ENCODE results near the gene GTF2A1.

Gene GTF2A1

GRCh38 chr14:81265636-81266169 lies 44.9 kb upstream of the GTF2A1 start:
- Histone ChIP-seq H3K9ac (ENCODE audit: low read length) (no peak overlapping the region), H2BK5ac (ENCODE audit: low read depth, low read length, poor library complexity) (no peak overlapping the region), H3K14ac (ENCODE audit: low read length) (no peak overlapping the region), H3K4me1 (ENCODE audit: control insufficient read depth in 1 of 2, insufficient read depth in 2 of 2, low read length in 2 of 2) (peaks cover 9 to 11% of the 10 kb centered on the region in 2 experiments), H3K79me2 (ENCODE audit: control insufficient read depth, insufficient read depth, low read length, poor library complexity) (no peaks in the 10 kb centered on the region), H2AFZ (ENCODE audit: insufficient read depth, low read length, poor library complexity) (no peak overlapping the region), H2BK12ac (ENCODE audit: low read length) (no peak overlapping the region), H4K8ac (ENCODE audit: low read depth, low read length) (no peak overlapping the region), H4K91ac (ENCODE audit: low read depth, low read length) (no peak overlapping the region), H3K36me3 (ENCODE audit: control insufficient read depth in 1 of 2, insufficient read depth in 2 of 2, low read length in 2 of 2) (peaks cover 2% of the 10 kb centered on the region in 2 experiments), H3K9me3 (ENCODE audit: insufficient read depth, low read depth, low read length) (no peaks in the 10 kb centered on the region), H2AK5ac (ENCODE audit: low read length) (no peak overlapping the region), H3K79me1 (ENCODE audit: low read length) (no peaks in the 10 kb centered on the region), H3K23ac (ENCODE audit: low read length) (no peak overlapping the region), H3K4ac (ENCODE audit: low read depth, low read length) (no peak overlapping the region), H2BK120ac (ENCODE audit: insufficient read depth, low read length, poor library complexity) (no peak overlapping the region), H3K27ac (ENCODE audit: low read depth, low read length) (no peak overlapping the region), H3K27me3 (ENCODE audit: insufficient read depth, low read length) (no peaks in the 10 kb centered on the region), H3K4me3 (ENCODE audit: low read depth, low read length) (no peak overlapping the region), H3K4me2 (ENCODE audit: low read length) (no peak overlapping the region), H3K18ac (ENCODE audit: low read length) (no peak overlapping the region), H4K12ac (ENCODE audit: low read depth, low read length) (no peak overlapping the region)
- no peak for DNase-seq
- WGBS (ENCODE audit: extremely low coverage, insufficient coverage, insufficient read length) = no CpG with 5 or more reads among the region's 3 CpGs

GRCh38 chr14:81264671-81265070 lies 43.9 kb upstream of the GTF2A1 start:
- no peak overlapping the region for H3K4me3 ChIP-seq (ENCODE audit: low read depth, low read length)
- no peaks in the 10 kb centered on the region for H3K27me3 ChIP-seq (ENCODE audit: insufficient read depth, low read length)
- no peak for DNase-seq
- H3K9me3 ChIP-seq (ENCODE audit: insufficient read depth, low read depth, low read length) = no peaks in the 10 kb centered on the region
- H3K79me1 ChIP-seq (ENCODE audit: low read length) = no peaks in the 10 kb centered on the region
- no peak overlapping the region for H3K14ac ChIP-seq (ENCODE audit: low read length)
- H2AK5ac ChIP-seq (ENCODE audit: low read length) = no peak overlapping the region
- H3K4me2 ChIP-seq (ENCODE audit: low read length) = no peak overlapping the region
- H4K91ac ChIP-seq (ENCODE audit: low read depth, low read length) = no peak overlapping the region
- H3K36me3 ChIP-seq (ENCODE audit: control insufficient read depth in 1 of 2, insufficient read depth in 2 of 2, low read length in 2 of 2) = peaks cover 2 to 5% of the 10 kb centered on the region in 2 experiments
- H3K27ac ChIP-seq (ENCODE audit: low read depth, low read length) = no peak overlapping the region
- H3K18ac ChIP-seq (ENCODE audit: low read length) = no peak overlapping the region
- no peak overlapping the region for H3K9ac ChIP-seq (ENCODE audit: low read length)
- no peak overlapping the region for H2BK5ac ChIP-seq (ENCODE audit: low read depth, low read length, poor library complexity)
- H3K4me1 ChIP-seq (ENCODE audit: control insufficient read depth in 1 of 2, insufficient read depth in 2 of 2, low read length in 2 of 2) = peaks cover 9% of the 10 kb centered on the region in 2 experiments
- no peak overlapping the region for H2AFZ ChIP-seq (ENCODE audit: insufficient read depth, low read length, poor library complexity)
- no CpG with 5 or more reads among the region's 1 CpG for WGBS (ENCODE audit: extremely low coverage, insufficient coverage, insufficient read length)
- no peak overlapping the region for H2BK12ac ChIP-seq (ENCODE audit: low read length)
- no peak overlapping the region for H4K8ac ChIP-seq (ENCODE audit: low read depth, low read length)
- H3K23ac ChIP-seq (ENCODE audit: low read length) = no peak overlapping the region
- no peak overlapping the region for H4K12ac ChIP-seq (ENCODE audit: low read depth, low read length)
- H3K79me2 ChIP-seq (ENCODE audit: control insufficient read depth, insufficient read depth, low read length, poor library complexity) = no peaks in the 10 kb centered on the region
- no peak overlapping the region for H3K4ac ChIP-seq (ENCODE audit: low read depth, low read length)
- H2BK120ac ChIP-seq (ENCODE audit: insufficient read depth, low read length, poor library complexity) = no peak overlapping the region

- H3K18ac ChIP-seq (ENCODE audit: low read length) = no peak overlapping the region
- H3K4me1 ChIP-seq (ENCODE audit: control insufficient read depth in 1 of 2, insufficient read depth in 2 of 2, low read length in 2 of 2) = peaks cover 6% of the 10 kb centered on the region in 2 experiments
- no peaks in the 10 kb centered on the region for H3K27me3 ChIP-seq (ENCODE audit: insufficient read depth, low read length)
- no peaks in the 10 kb centered on the region for H3K79me2 ChIP-seq (ENCODE audit: control insufficient read depth, insufficient read depth, low read length, poor library complexity)
- no peak overlapping the region for H2BK120ac ChIP-seq (ENCODE audit: insufficient read depth, low read length, poor library complexity)
- H3K27ac ChIP-seq (ENCODE audit: low read depth, low read length) = no peak overlapping the region
- no peak overlapping the region for H2BK12ac ChIP-seq (ENCODE audit: low read length)
- no peak overlapping the region for H3K14ac ChIP-seq (ENCODE audit: low read length)
- no peak overlapping the region for H2AFZ ChIP-seq (ENCODE audit: insufficient read depth, low read length, poor library complexity)
- H4K12ac ChIP-seq (ENCODE audit: low read depth, low read length) = no peak overlapping the region
- H2BK5ac ChIP-seq (ENCODE audit: low read depth, low read length, poor library complexity) = no peak overlapping the region
- no peak overlapping the region for H2AK5ac ChIP-seq (ENCODE audit: low read length)
- no peaks in the 10 kb centered on the region for H3K79me1 ChIP-seq (ENCODE audit: low read length)
- no peaks in the 10 kb centered on the region for H3K9me3 ChIP-seq (ENCODE audit: insufficient read depth, low read depth, low read length)
- H3K4me3 ChIP-seq (ENCODE audit: low read depth, low read length) = no peak overlapping the region
- no peak overlapping the region for H4K8ac ChIP-seq (ENCODE audit: low read depth, low read length)
- no peak overlapping the region for H3K4me2 ChIP-seq (ENCODE audit: low read length)
- no peak overlapping the region for H3K9ac ChIP-seq (ENCODE audit: low read length)
- H3K36me3 ChIP-seq (ENCODE audit: control insufficient read depth in 1 of 2, insufficient read depth in 2 of 2, low read length in 2 of 2) = peaks cover 0 to 7% of the 10 kb centered on the region in 2 experiments
- no peak overlapping the region for H3K4ac ChIP-seq (ENCODE audit: low read depth, low read length)
- no CpG with 5 or more reads among the region's 4 CpGs for WGBS (ENCODE audit: extremely low coverage, insufficient coverage, insufficient read length)
- no peak for DNase-seq
- H4K91ac ChIP-seq (ENCODE audit: low read depth, low read length) = no peak overlapping the region
- no peak overlapping the region for H3K23ac ChIP-seq (ENCODE audit: low read length)
These were observed 43.1 kb upstream of the GTF2A1 start for GRCh38 chr14:81263777-81264410.

GRCh38 chr14:81261176-81261575 lies 40.4 kb upstream of the GTF2A1 start:
- Histone ChIP-seq H2BK5ac (ENCODE audit: low read depth, low read length, poor library complexity) (no peak overlapping the region), H3K9ac (ENCODE audit: low read length) (no peak overlapping the region), H2BK12ac (ENCODE audit: low read length) (no peak overlapping the region), H4K91ac (ENCODE audit: low read depth, low read length) (no peak overlapping the region), H3K18ac (ENCODE audit: low read length) (no peak overlapping the region), H3K4me3 (ENCODE audit: low read depth, low read length) (no peak overlapping the region), H3K79me2 (ENCODE audit: control insufficient read depth, insufficient read depth, low read length, poor library complexity) (no peaks in the 10 kb centered on the region), H3K4ac (ENCODE audit: low read depth, low read length) (no peak overlapping the region), H3K36me3 (ENCODE audit: control insufficient read depth in 1 of 2, insufficient read depth in 2 of 2, low read length in 2 of 2) (peaks cover 0 to 7% of the 10 kb centered on the region in 2 experiments), H2BK120ac (ENCODE audit: insufficient read depth, low read length, poor library complexity) (no peak overlapping the region), H2AK5ac (ENCODE audit: low read length) (no peak overlapping the region), H4K12ac (ENCODE audit: low read depth, low read length) (no peak overlapping the region), H2AFZ (ENCODE audit: insufficient read depth, low read length, poor library complexity) (no peak overlapping the region), H3K4me1 (ENCODE audit: control insufficient read depth in 1 of 2, insufficient read depth in 2 of 2, low read length in 2 of 2) (no peaks in the 10 kb centered on the region), H3K27ac (ENCODE audit: low read depth, low read length) (no peak overlapping the region), H3K14ac (ENCODE audit: low read length) (no peak overlapping the region), H3K9me3 (ENCODE audit: insufficient read depth, low read depth, low read length) (no peaks in the 10 kb centered on the region), H3K23ac (ENCODE audit: low read length) (no peak overlapping the region), H4K8ac (ENCODE audit: low read depth, low read length) (no peak overlapping the region), H3K79me1 (ENCODE audit: low read length) (no peaks in the 10 kb centered on the region), H3K4me2 (ENCODE audit: low read length) (no peak overlapping the region), H3K27me3 (ENCODE audit: insufficient read depth, low read length) (no peaks in the 10 kb centered on the region)
- no CpG with 5 or more reads among the region's 3 CpGs for WGBS (ENCODE audit: extremely low coverage, insufficient coverage, insufficient read length)
- no peak for DNase-seq

Data from trophoblast cell (in vitro differentiated cells and primary cell).